ENCODE data around the gene DLL1.
"Not testable (repeated sequence)": the region's sequence is repeated elsewhere in the genome, so short reads cannot be mapped to it uniquely, and the experiment has no call there.

Gene DLL1

GRCh38 chr6:170290296-170291128 is at the start of gene DLL1:
Gene DLL1, minus strand, starts transcription at chr6:170291078. Its CDS starts 939 bp downstream, at chr6:170290139.
- DNase-seq (ENCODE audit: low spot score): peak; percentile 16

GRCh38 chr6:170335199-170335598 is 44.3 kb upstream of the DLL1 start:
- not testable (repeated sequence) for DNase-seq (ENCODE audit: low spot score)

GRCh38 chr6:170329321-170329720 is 38.4 kb upstream of the DLL1 start:
- DNase-seq (ENCODE audit: low spot score): no peak

GRCh38 chr6:170317718-170318117 is 26.8 kb upstream of the DLL1 start:
- no peak for DNase-seq (ENCODE audit: low spot score)

- no peak for DNase-seq (ENCODE audit: low spot score)
Observed at GRCh38 chr6:170317076-170317475, 26.2 kb upstream of the DLL1 start.

- DNase-seq (ENCODE audit: low spot score): no peak
Observed at GRCh38 chr6:170316071-170316470, 25.2 kb upstream of the DLL1 start.

GRCh38 chr6:170314983-170315382 is 24.1 kb upstream of the DLL1 start:
- no peak for DNase-seq (ENCODE audit: low spot score)

GRCh38 chr6:170313716-170314295 is 22.9 kb upstream of the DLL1 start:
- no peak for DNase-seq (ENCODE audit: low spot score)

GRCh38 chr6:170312876-170313275 is 22.0 kb upstream of the DLL1 start:
- DNase-seq (ENCODE audit: low spot score): no peak

- no peak for DNase-seq (ENCODE audit: low spot score)
Observed at GRCh38 chr6:170311696-170312095, 20.8 kb upstream of the DLL1 start.

- no peak for DNase-seq (ENCODE audit: low spot score)
Observed at GRCh38 chr6:170308761-170309160, 17.9 kb upstream of the DLL1 start.

GRCh38 chr6:170307080-170307545 is 16.2 kb upstream of the DLL1 start:
- DNase-seq (ENCODE audit: low spot score): peak; percentile 4

GRCh38 chr6:170306324-170307079 is 15.6 kb upstream of the DLL1 start, which contains the start of gene FAM120B:
Gene FAM120B, plus strand, starts transcription at chr6:170306758. Its CDS starts 10,633 bp downstream, at chr6:170317391.
- DNase-seq (ENCODE audit: low spot score): peak; percentile 97

GRCh38 chr6:170305805-170306323 is 15.0 kb upstream of the DLL1 start:
- DNase-seq (ENCODE audit: low spot score): no peak

- DNase-seq (ENCODE audit: low spot score): no peak
Observed at GRCh38 chr6:170301184-170301583, 10.3 kb upstream of the DLL1 start.

GRCh38 chr6:170298688-170299087 is 7.8 kb upstream of the DLL1 start:
- DNase-seq (ENCODE audit: low spot score): no peak

- DNase-seq (ENCODE audit: low spot score): no peak
Observed at GRCh38 chr6:170297576-170298330, 6.9 kb upstream of the DLL1 start.

GRCh38 chr6:170296746-170297575 is 6.1 kb upstream of the DLL1 start:
- DNase-seq (ENCODE audit: low spot score): no peak

GRCh38 chr6:170296423-170296745 is 5.5 kb upstream of the DLL1 start:
- no peak for DNase-seq (ENCODE audit: low spot score)

- DNase-seq (ENCODE audit: low spot score): peak; percentile 49
Observed at GRCh38 chr6:170295510-170296422, 4.9 kb upstream of the DLL1 start.
